ENCODE results near the gene NFATC4.

- TF ChIP-seq EP300 (IDR thresholded peaks at IDR 0.05): no peak
- no peak for TF ChIP-seq CTCF (IDR thresholded peaks at IDR 0.05)
These were observed 22.9 kb downstream of the NFATC4 start for GRCh38 chr14:24390701-24391468.

Measured in tibial nerve (tissue), 4 donors.